Natural killer cell (primary cell): ENCODE data around the gene UBTD1. TPM values are rescaled to one million over a fixed set of nuclear protein-coding genes. Genes with fewer than 3 reads are reported as not detected.
A peak's percentile ranks its signal among the peaks of the same experiment; 100 is the strongest.

Experiments
- ATAC-seq, 3 donors: fragments of 150-1000 bp in 2 of 3; fragments of 200-7000 bp in 1 of 3; cut with Tn5 transposase; 1 replicate in 1 of 3; 2 replicates in 2 of 3; pipeline ENCODE4 v1.10.0; 2021; ENCODE audit warnings: mild to moderate bottlenecking in 2 of 3, moderate library complexity in 2 of 3
- DNase-seq, 2 donors: peaks; one replicate each; pipeline versions ENCODE4 v3.0.0 to v3.0.0-alpha.2; 2013 to 2021; ENCODE audit warnings: mixed read lengths in 1 of 2
- H3K27ac ChIP-seq: one replicate; pipeline ENCODE4 v1.5.1; 2013; ENCODE audit warnings: mild to moderate bottlenecking, low read length
- H3K27me3 ChIP-seq: one replicate; pipeline ENCODE4 v1.6.1; 2013; ENCODE audit warnings: low read length; ENCODE audit not compliant: control insufficient read depth, insufficient read depth
- H3K36me3 ChIP-seq: one replicate; pipeline ENCODE4 v1.6.1; 2013; ENCODE audit warnings: low read length; ENCODE audit not compliant: control insufficient read depth, insufficient read depth
- H3K4me1 ChIP-seq: one replicate; pipeline ENCODE4 v1.6.1; 2013; ENCODE audit warnings: low read length; ENCODE audit not compliant: control insufficient read depth, insufficient read depth
- H3K4me3 ChIP-seq: one replicate; pipeline ENCODE4 v1.5.1; 2013; ENCODE audit warnings: low read length
- H3K9me3 ChIP-seq: one replicate; pipeline ENCODE4 v1.6.1; 2013; ENCODE audit warnings: low read length; ENCODE audit not compliant: control insufficient read depth, insufficient read depth
- H3K27ac Mint-ChIP-seq, 2 donors: one replicate each; pipeline ENCODE4 v1.8.0; 2022; ENCODE audit warnings: mild to moderate bottlenecking in 2 of 2, mixed read lengths in 2 of 2, moderate library complexity in 1 of 2
- H3K27me3 Mint-ChIP-seq, 2 donors: one replicate each; pipeline ENCODE4 v1.8.0; 2022; ENCODE audit warnings: low read depth in 2 of 2, mixed read lengths in 2 of 2
- H3K36me3 Mint-ChIP-seq: one replicate; pipeline ENCODE4 v1.8.0; 2022; ENCODE audit warnings: mixed read lengths
- H3K4me1 Mint-ChIP-seq, 2 donors: one replicate each; pipeline ENCODE4 v1.8.0; 2022; ENCODE audit warnings: mixed read lengths in 2 of 2
- H3K4me3 Mint-ChIP-seq: one replicate; pipeline ENCODE4 v1.8.0; 2022; ENCODE audit warnings: mild to moderate bottlenecking, moderate library complexity, mixed read lengths
- H3K9me3 Mint-ChIP-seq, 2 donors: one replicate each; pipeline ENCODE4 v1.8.0; 2022; ENCODE audit warnings: mixed read lengths in 2 of 2
- WGBS: methylation state at CpG from one replicate; pipeline ENCODE4 v1.1.7; 2013; ENCODE audit warnings: missing lambda C conversion rate; ENCODE audit not compliant: insufficient coverage; 5-methylcytosine and 5-hydroxymethylcytosine counted together
- intact Hi-C: fragments of 100-400 bp; cut with micrococcal nuclease; formaldehyde crosslinking; loops from one replicate; pipeline ENCODE4 v1.14.2; 2022
- total RNA-seq, 4 donors: library from RNA; stranded (reverse); fragments of 120-200 nt in 1 of 4; gene quantifications; one replicate each; pipeline versions ENCODE4 v1.2.3 to v1.2.4, GENCODE V29; 2013 to 2022
- TF ChIP-seq, protein P1 (sequence below): fragments of 200-600 bp; IDR thresholded peaks from one replicate; pipeline ENCODE4 v1.8.0; 2022; ENCODE audit warnings: antibody characterized with exemption

UBTD1 gene
- total RNA-seq, 3 donors from 2014 or later (not counting 1 experiment from before 2014, with no cell fraction given) = 0.70 to 1.1 (median 0.75) TPM

DNA sequence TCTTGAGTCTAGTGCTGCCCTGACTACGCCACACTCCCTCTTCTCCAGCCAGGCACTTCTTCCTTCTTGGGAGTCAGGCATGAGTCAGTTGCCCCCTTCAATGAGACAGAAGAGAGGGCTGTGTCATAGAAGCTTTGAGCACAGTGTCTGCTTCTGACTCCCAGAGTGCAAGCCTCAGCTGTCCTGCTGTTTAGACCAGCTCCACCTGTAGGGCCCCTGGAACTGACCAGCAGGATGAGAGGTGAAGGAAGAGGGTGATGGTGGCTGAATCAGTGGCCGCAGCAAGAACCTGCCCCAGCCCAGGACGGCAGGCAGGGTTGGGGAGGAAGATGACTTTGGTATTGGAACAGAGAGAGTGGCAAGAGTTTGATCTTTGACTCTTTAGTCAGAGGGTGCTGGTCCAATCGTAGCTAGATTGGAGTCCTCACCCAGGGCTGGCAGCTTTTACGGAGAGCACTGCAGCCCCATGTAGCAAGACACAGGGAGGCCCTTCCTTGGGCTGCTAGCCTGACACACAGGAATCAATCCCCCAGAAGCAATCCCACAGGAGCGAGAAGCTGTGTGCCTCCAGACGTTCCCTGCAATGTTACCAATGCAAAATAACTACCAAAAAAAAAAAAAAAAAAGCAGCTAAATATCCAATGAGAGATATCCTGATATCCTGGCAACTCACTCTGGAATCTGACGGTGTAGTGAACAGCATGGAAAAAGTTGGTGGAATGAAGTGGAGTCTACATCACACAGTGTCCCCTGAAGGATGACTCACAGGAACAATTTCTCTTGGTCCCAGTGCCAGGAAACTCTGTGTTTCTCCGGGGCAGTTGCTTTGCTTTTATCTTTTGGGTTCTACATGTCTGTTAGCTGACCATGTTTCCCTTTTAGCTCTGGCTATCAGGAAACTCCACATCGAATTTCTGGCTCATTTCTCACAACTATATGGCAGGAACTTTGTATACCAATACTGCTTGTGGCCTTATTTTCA, 97.7 kb downstream of the UBTD1 start:
- intact Hi-C loops = no loop called here
- H3K4me1 Mint-ChIP-seq = peaks cover 3 to 4% of the 10 kb centered on the region in 2 donors
- peaks cover 6% of the 10 kb centered on the region for H3K4me1 ChIP-seq

DNA sequence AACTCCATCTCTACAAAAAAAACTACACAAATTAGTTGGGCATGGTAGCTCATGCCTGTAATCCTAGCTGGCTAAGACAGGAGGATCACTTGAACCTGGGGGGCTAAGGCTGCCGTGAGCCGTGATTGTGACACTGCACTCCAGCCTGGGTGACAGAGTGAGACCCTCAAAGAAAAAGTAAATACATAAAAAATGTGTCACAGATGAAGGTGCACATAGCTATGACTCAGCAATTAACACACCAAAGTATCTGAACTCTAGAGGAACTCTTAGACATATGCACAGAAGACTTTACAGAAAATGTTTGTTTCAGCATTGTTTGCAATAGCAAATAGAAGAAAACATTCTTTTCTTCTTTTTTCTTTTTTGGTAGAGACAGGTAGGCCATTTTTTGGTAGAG, 99.1 kb downstream of the UBTD1 start:
- Histone ChIP-seq H3K9me3 (no peaks in the 10 kb centered on the region), H3K4me1 (no peaks in the 10 kb centered on the region), H3K27ac (no peak overlapping the region), H3K36me3 (no peaks in the 10 kb centered on the region), H3K27me3 (no peaks in the 10 kb centered on the region), H3K4me3 (no peak overlapping the region)
- H3K4me1 Mint-ChIP-seq = no peaks in the 10 kb centered on the region
- WGBS = 53% methylated on average over 2 of the region's 2 CpGs
- H3K27ac Mint-ChIP-seq = no peak overlapping the region
- no peak overlapping the region for H3K4me3 Mint-ChIP-seq
- H3K27me3 Mint-ChIP-seq = peaks cover 0 to 2% of the 10 kb centered on the region in 2 donors
- intact Hi-C loops = no loop called here
- H3K9me3 Mint-ChIP-seq = no peaks in the 10 kb centered on the region
- no peak for ATAC-seq
- DNase-seq = no peak
- no peaks in the 10 kb centered on the region for H3K36me3 Mint-ChIP-seq
- TF ChIP-seq, protein P1, sequence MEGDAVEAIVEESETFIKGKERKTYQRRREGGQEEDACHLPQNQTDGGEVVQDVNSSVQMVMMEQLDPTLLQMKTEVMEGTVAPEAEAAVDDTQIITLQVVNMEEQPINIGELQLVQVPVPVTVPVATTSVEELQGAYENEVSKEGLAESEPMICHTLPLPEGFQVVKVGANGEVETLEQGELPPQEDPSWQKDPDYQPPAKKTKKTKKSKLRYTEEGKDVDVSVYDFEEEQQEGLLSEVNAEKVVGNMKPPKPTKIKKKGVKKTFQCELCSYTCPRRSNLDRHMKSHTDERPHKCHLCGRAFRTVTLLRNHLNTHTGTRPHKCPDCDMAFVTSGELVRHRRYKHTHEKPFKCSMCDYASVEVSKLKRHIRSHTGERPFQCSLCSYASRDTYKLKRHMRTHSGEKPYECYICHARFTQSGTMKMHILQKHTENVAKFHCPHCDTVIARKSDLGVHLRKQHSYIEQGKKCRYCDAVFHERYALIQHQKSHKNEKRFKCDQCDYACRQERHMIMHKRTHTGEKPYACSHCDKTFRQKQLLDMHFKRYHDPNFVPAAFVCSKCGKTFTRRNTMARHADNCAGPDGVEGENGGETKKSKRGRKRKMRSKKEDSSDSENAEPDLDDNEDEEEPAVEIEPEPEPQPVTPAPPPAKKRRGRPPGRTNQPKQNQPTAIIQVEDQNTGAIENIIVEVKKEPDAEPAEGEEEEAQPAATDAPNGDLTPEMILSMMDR = no peak

More for the DNA sequence above, 97.7 kb downstream of the UBTD1 start:
- H3K27ac Mint-ChIP-seq = no peak overlapping the region
- TF ChIP-seq, protein P1 = no peak
- Histone ChIP-seq H3K27ac (no peak overlapping the region), H3K27me3 (no peaks in the 10 kb centered on the region), H3K36me3 (no peaks in the 10 kb centered on the region), H3K4me3 (no peak overlapping the region), H3K9me3 (no peaks in the 10 kb centered on the region)
- no peak overlapping the region for H3K4me3 Mint-ChIP-seq
- 78% methylated on average over 10 of the region's 10 CpGs for WGBS
- ATAC-seq (no peak), DNase-seq (no peak)
- H3K27me3 Mint-ChIP-seq = peaks cover 0 to 5% of the 10 kb centered on the region in 2 donors
- H3K36me3 Mint-ChIP-seq = no peaks in the 10 kb centered on the region
- H3K9me3 Mint-ChIP-seq = no peaks in the 10 kb centered on the region

DNA sequence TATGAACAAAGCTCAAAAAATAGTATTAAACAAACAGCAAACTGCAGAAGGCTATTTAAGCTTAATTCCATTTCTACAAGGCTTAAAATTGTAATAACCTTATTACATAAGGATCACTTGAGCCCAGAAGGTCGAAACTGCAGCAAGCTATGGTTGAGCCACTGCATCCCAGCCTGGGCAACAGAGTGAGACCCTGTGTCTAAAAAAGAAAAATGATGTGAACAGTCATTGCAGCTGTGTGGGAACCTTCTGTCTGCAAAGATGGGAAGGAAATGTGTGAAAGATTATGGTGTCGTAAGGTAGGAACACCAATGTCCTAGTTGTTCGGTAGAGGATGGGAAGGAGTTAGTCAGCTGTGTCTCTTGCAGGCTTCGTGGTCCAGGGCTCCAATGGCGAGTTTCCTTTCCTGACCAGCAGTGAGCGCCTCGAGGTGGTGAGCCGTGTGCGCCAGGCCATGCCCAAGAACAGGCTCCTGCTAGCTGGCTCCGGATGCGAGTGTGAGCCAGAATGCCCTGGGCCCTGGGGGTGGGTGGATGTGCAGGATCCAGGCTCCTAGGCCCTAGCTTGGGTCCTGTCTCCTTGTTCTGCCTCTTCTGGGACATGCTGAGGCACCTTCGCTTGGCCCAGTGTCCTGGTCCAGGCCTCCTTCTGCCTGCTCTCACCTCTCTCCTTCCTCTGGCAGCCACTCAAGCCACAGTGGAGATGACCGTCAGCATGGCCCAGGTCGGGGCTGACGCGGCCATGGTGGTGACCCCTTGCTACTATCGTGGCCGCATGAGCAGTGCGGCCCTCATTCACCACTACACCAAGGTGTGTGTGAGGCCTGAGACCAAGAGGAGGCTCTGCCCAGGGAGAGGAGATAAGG, 99.9 kb downstream of the UBTD1 start:
- peak in 1 of 3 donors; percentile 28 for ATAC-seq
- TF ChIP-seq, protein P1 = no peak
- Histone ChIP-seq H3K27me3 (no peaks in the 10 kb centered on the region), H3K27ac (no peak overlapping the region), H3K36me3 (no peaks in the 10 kb centered on the region), H3K9me3 (no peaks in the 10 kb centered on the region), H3K4me3 (no peak overlapping the region), H3K4me1 (no peaks in the 10 kb centered on the region)
- Mint-ChIP-seq H3K4me3 (no peak overlapping the region), H3K4me1 (no peaks in the 10 kb centered on the region), H3K36me3 (no peaks in the 10 kb centered on the region), H3K27ac (no peak overlapping the region), H3K27me3 (peaks cover 0 to 2% of the 10 kb centered on the region in 2 donors), H3K9me3 (no peaks in the 10 kb centered on the region)
- intact Hi-C loops = no loop called here
- 92% methylated on average over 18 of the region's 19 CpGs for WGBS
- DNase-seq = no peak
